Activated effector memory CD4-positive, alpha-beta T cell treated with Interleukin-2 at 50 U/mL for 16 hours (primary cell): ENCODE results near the gene ETV6.

Source experiments
- DNase-seq: peaks from one replicate; pipeline ENCODE4 v3.0.0-alpha.2; 2020

Gene ETV6

DNA sequence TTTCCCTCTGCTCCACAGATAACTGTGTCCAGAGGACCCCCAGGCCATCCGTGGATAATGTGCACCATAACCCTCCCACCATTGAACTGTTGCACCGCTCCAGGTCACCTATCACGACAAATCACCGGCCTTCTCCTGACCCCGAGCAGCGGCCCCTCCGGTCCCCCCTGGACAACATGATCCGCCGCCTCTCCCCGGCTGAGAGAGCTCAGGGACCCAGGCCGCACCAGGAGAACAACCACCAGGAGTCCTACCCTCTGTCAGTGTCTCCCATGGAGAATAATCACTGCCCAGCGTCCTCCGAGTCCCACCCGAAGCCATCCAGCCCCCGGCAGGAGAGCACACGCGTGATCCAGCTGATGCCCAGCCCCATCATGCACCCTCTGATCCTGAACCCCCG lies 219.9 kb downstream of the ETV6 start:
- no peak for DNase-seq

GRCh38 chr12:11870041-11870451 lies 220.6 kb downstream of the ETV6 start:
- DNase-seq, result no peak

GRCh38 chr12:11872055-11872454 lies 222.6 kb downstream of the ETV6 start:
- no peak for DNase-seq

- DNase-seq, result no peak
These were observed 226.0 kb downstream of the ETV6 start for GRCh38 chr12:11875414-11875935.

- no peak for DNase-seq
These were observed 226.8 kb downstream of the ETV6 start for GRCh38 chr12:11876307-11876706.

GRCh38 chr12:11877102-11877826 lies 227.8 kb downstream of the ETV6 start:
- no peak for DNase-seq

- no peak for DNase-seq
These were observed 228.7 kb downstream of the ETV6 start for GRCh38 chr12:11877869-11878780.

DNA sequence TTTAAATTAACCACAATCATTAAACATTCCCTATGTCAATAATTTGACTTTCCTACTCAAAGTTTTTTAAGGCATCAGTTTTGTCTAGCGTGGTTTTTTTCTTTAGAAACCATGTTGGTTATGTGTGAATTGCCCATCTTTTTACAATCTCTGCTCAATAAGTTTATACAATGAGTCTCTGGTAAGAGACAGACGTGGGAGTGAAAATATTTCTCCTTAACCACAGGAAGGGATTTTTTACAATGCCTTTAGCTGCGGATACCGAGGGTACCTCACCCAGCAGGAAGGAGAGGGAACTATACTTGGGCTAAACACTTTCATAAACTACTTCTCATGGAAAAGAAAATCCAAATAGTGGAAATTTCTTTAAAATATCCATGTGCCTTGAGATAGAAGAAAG lies 229.8 kb downstream of the ETV6 start:
- DNase-seq, result no peak

GRCh38 chr12:11880381-11880780 lies 230.9 kb downstream of the ETV6 start:
- no peak for DNase-seq

- no peak for DNase-seq
These were observed 232.4 kb downstream of the ETV6 start for GRCh38 chr12:11881835-11882234.

GRCh38 chr12:11882301-11883019 lies 233.0 kb downstream of the ETV6 start:
- DNase-seq, result no peak

- DNase-seq, result no peak
These were observed 234.6 kb downstream of the ETV6 start for GRCh38 chr12:11884116-11884515.

DNA sequence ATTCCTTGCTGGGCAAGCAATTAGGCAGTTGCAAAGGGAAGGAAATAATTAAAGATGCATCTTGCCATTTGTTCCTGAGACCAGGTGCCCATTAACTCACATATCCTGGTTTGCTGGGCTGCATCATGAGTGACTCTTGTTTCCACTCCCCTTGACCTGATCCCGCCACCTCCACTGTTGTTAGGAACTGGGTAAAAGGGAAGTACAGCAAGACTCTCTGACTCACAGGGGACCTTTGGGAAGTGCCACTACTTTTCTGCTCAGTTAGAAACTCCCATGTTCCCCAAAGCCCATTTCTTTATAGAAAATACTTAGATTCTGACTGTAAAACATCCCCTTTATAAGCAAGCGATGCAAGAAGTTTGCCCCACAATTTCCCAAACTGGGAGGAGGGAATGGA lies 235.2 kb downstream of the ETV6 start:
- no peak for DNase-seq

DNA sequence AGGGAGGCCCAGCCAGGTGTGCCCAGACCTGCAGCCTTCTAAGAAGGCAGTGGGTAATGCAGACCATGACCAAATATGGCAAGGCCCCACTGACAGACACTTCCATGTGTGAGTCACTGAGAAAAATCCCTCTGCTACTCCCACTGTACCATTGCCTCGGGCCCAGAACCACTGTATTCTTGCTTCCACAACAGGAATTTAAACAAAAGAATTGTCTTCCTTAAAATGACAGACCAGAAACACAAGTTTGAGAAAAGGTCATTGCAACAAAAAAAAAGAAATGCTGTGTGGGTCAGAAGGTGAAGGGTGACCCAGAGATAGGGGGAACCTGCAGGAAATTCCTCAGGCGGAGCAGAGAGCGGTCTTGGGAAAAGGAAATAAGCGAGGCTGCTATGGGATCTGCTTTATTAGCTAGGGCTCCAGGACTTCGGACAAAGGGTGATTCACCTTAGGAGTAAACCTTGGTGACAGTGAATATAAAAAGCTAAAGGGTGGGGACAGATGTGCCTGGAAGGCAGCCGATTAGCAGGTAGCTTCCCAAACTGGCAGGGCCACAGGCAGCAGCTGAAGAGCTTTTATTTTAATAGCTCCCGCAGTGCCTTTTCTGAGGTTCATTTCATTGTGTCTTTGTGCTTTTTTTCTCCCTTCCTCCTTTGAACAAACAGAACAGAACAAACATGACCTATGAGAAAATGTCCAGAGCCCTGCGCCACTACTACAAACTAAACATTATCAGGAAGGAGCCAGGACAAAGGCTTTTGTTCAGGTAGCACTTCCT lies 236.0 kb downstream of the ETV6 start:
- no peak for DNase-seq

DNA sequence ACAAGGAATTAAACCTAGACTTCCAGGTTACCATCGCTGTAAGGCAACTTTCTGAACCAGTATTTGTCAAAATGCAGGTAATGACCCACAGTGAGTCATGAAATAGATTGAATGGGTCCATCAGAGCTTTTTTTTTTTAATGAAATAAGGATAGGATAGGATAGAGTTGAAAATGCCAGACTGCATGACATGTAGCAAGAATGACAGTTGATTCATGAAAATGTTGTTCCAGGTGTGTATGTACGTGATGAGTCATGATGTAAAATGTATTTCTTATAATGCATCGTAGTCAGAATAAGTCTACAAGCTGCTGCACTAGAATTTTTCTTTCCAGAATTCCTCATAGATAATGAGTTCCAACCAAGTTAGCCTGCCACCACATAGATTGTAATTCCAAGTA lies 236.9 kb downstream of the ETV6 start:
- DNase-seq, result no peak

GRCh38 chr12:11888029-11888428 lies 238.6 kb downstream of the ETV6 start:
- no peak for DNase-seq

DNA sequence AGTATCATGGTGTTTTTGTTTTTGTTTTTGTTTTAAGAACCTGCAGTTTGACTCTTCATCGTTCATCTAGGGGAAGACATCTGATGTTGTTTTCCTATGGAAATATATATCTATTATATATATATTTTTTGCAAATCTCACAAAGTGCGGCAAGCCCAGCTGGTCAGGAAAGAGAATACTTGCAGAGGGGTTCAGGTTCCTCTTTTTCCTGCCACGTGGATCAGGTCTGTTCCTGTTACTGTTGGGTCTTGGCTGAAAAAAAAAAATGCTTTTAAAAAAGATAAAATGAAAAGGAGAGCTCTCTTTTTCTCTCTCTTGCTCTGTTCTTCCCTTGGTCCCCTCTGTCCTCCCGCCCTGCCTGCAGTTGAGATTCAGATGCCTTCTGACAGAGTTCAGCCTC lies 241.9 kb downstream of the ETV6 start:
- DNase-seq, result no peak

- DNase-seq, result no peak
These were observed 242.4 kb downstream of the ETV6 start for GRCh38 chr12:11891754-11892386.

- DNase-seq, result no peak
These were observed 244.5 kb downstream of the ETV6 start for GRCh38 chr12:11893998-11894397.

GRCh38 chr12:11894890-11895289 lies 245.4 kb downstream of the ETV6 start:
- no peak for DNase-seq

- no peak for DNase-seq
These were observed 246.1 kb downstream of the ETV6 start for GRCh38 chr12:11895421-11896078.
